Neural cell (in vitro differentiated cells): ENCODE results near the gene COL4A1. TPM values are rescaled to one million over a fixed set of nuclear protein-coding genes. Genes with fewer than 3 reads are reported as not detected.

Experiments used
- H2AFZ ChIP-seq: fragments of 200-600, 300-800 bp; sonication (generic), shearing (Covaris generic); 2 replicates; pipeline ENCODE4 v1.6.0; 2014; ENCODE audit warnings: low read depth, mild to moderate bottlenecking, antibody characterized with exemption, low read length, moderate library complexity
- H3F3A ChIP-seq: fragments of 200-600 bp; shearing (Covaris generic); 2 replicates; pipeline ENCODE4 v1.6.1; 2016; ENCODE audit warnings: mild to moderate bottlenecking, moderate library complexity, mixed read lengths, antibody characterized with exemption, low read length; ENCODE audit not compliant: insufficient read depth, poor library complexity, severe bottlenecking
- H3K27ac ChIP-seq: fragments of 200-600, 300-800 bp; sonication (generic), shearing (Covaris generic); 2 replicates; pipeline ENCODE4 v1.5.1; 2014; ENCODE audit warnings: mild to moderate bottlenecking, low read length, moderate library complexity
- H3K27me3 ChIP-seq: fragments of 300-800, 200-600 bp; sonication (generic), shearing (Covaris generic); 2 replicates; pipeline ENCODE4 v1.6.0; 2014; ENCODE audit warnings: mild to moderate bottlenecking, low read depth, low read length, moderate library complexity; ENCODE audit not compliant: insufficient read depth
- H3K36me3 ChIP-seq: fragments of 300-800, 200-600 bp; sonication (generic), shearing (Covaris generic); 2 replicates; pipeline ENCODE4 v1.5.1; 2014; ENCODE audit warnings: mild to moderate bottlenecking, antibody characterized with exemption, low read length, moderate library complexity; ENCODE audit not compliant: insufficient read depth
- H3K4me2 ChIP-seq: fragments of 300-800, 200-600 bp; sonication (generic), shearing (Covaris generic); 2 replicates; pipeline ENCODE4 v1.6.0; 2014; ENCODE audit warnings: mild to moderate bottlenecking, low read length
- H3K4me3 ChIP-seq: fragments of 300-800, 200-600 bp; sonication (generic), shearing (Covaris generic); 2 replicates; pipeline ENCODE4 v1.5.1; 2014; ENCODE audit warnings: mild to moderate bottlenecking, low read length, moderate library complexity
- H3K79me2 ChIP-seq: fragments of 200-600 bp; shearing (Covaris generic); replicated peaks from 2 replicates; pipeline ENCODE4 v1.6.0; 2014; ENCODE audit warnings: mild to moderate bottlenecking, low read length, moderate library complexity; ENCODE audit not compliant: insufficient read depth
- H3K9ac ChIP-seq: fragments of 300-800, 200-600 bp; sonication (generic), shearing (Covaris generic); 2 replicates; pipeline ENCODE4 v1.6.1; 2016; ENCODE audit warnings: mild to moderate bottlenecking, low read length, mixed read lengths
- H3K9me2 ChIP-seq: fragments of 200-600 bp; shearing (Covaris generic); 2 replicates; pipeline ENCODE4 v1.6.1; 2016; ENCODE audit warnings: mild to moderate bottlenecking, low read length, mixed read lengths; ENCODE audit not compliant: insufficient read depth
- H3K9me3 ChIP-seq: fragments of 200-600, 300-800 bp; sonication (generic), shearing (Covaris generic); 2 replicates; pipeline ENCODE4 v1.6.1; 2016; ENCODE audit warnings: mild to moderate bottlenecking, mixed run types, low read length, moderate library complexity, mixed read lengths
- H4K20me1 ChIP-seq: fragments of 200-600 bp; shearing (Covaris generic); 2 replicates; pipeline ENCODE4 v1.6.1; 2016; ENCODE audit warnings: mild to moderate bottlenecking, mixed run types; ENCODE audit not compliant: insufficient read depth
- CTCF ChIP-seq: fragments of 450-650 bp; IDR thresholded peaks from 2 replicates; pipeline ENCODE4 v1.5.1; 2014; ENCODE audit warnings: antibody characterized with exemption, mild to moderate bottlenecking, moderate library complexity; ENCODE audit not compliant: poor library complexity, severe bottlenecking
- EP300 ChIP-seq: fragments of 450-650 bp; conservative IDR thresholded peaks from 2 replicates; pipeline ENCODE4 v1.6.1; 2014; ENCODE audit warnings: antibody characterized with exemption, mild to moderate bottlenecking, moderate library complexity; ENCODE audit not compliant: poor library complexity, severe bottlenecking
- EZH2 ChIP-seq: fragments of 200-600, 300-800 bp; shearing (Covaris generic), sonication (generic); IDR thresholded peaks from 2 replicates; pipeline ENCODE4 v1.6.1; 2014; ENCODE audit warnings: antibody characterized with exemption, low read length, borderline replicate concordance, mild to moderate bottlenecking; ENCODE audit not compliant: insufficient read depth, poor library complexity, severe bottlenecking
- MXI1 ChIP-seq: fragments of 450-650 bp; conservative IDR thresholded peaks from 2 replicates; pipeline ENCODE4 v1.6.1; 2014; ENCODE audit warnings: antibody characterized with exemption, mild to moderate bottlenecking; ENCODE audit not compliant: poor library complexity, severe bottlenecking
- POLR2AphosphoS5 ChIP-seq: IDR thresholded peaks from 2 replicates; pipeline ENCODE4 v1.6.1; 2012
- RAD21 ChIP-seq: fragments of 450-650 bp; conservative IDR thresholded peaks from 2 replicates; pipeline ENCODE4 v1.6.1; 2014; ENCODE audit warnings: antibody characterized with exemption, mild to moderate bottlenecking, moderate library complexity
- REST ChIP-seq: IDR thresholded peaks from 2 replicates; pipeline ENCODE4 v1.6.1; 2012; ENCODE audit warnings: borderline replicate concordance
- SMC3 ChIP-seq: fragments of 450-650 bp; conservative IDR thresholded peaks from 2 replicates; pipeline ENCODE4 v1.6.1; 2014; ENCODE audit warnings: antibody characterized with exemption, mild to moderate bottlenecking, moderate library complexity; ENCODE audit not compliant: poor library complexity
- TAF1 ChIP-seq: IDR thresholded peaks from 2 replicates; pipeline ENCODE4 v1.6.1; 2012; ENCODE audit warnings: low read depth
- polyA plus RNA-seq: library from polyadenylated mRNA; depleted of rRNA; stranded (reverse); fragments of >200 nt; gene quantifications from 2 replicates; pipeline ENCODE4 v1.2.3, GENCODE V29; 2014

Gene COL4A1
- polyA plus RNA-seq, 1 donor from 2014 or later: 13.1 TPM

- Histone ChIP-seq H3K27ac (no peak overlapping the region), H3F3A (no peaks in the 10 kb centered on the region), H3K27me3 (no peaks in the 10 kb centered on the region), H4K20me1 (no peaks in the 10 kb centered on the region), H3K4me3 (no peak overlapping the region), H3K9me2 (no peaks in the 10 kb centered on the region), H3K4me2 (no peak overlapping the region), H2AFZ (no peak overlapping the region), H3K9me3 (peaks cover 5% of the 10 kb centered on the region), H3K36me3 (peaks cover 18% of the 10 kb centered on the region), H3K9ac (no peak overlapping the region), H3K79me2 (no peaks in the 10 kb centered on the region)
- TF ChIP-seq RAD21 (no peak), REST (no peak), EP300 (no peak), SMC3 (no peak), EZH2 (no peak)
These were observed 137.7 kb downstream of the COL4A1 start for GRCh38 chr13:110168999-110169933.

- no peaks in the 10 kb centered on the region for H3K9me3 ChIP-seq
- no peaks in the 10 kb centered on the region for H3F3A ChIP-seq
- no peak for TF ChIP-seq POLR2AphosphoS5
- no peak for TF ChIP-seq SMC3
- TF ChIP-seq RAD21: no peak
- TF ChIP-seq EZH2: no peak
- TF ChIP-seq TAF1: no peak
- TF ChIP-seq REST: no peak
- TF ChIP-seq CTCF: no peak
- no peak for TF ChIP-seq EP300
- no peak for TF ChIP-seq MXI1
- no peak overlapping the region for H3K27ac ChIP-seq
- H3K27me3 ChIP-seq: no peaks in the 10 kb centered on the region
- no peak overlapping the region for H2AFZ ChIP-seq
- H3K9ac ChIP-seq: no peak overlapping the region
- H3K79me2 ChIP-seq: no peaks in the 10 kb centered on the region
- H3K9me2 ChIP-seq: no peaks in the 10 kb centered on the region
- no peaks in the 10 kb centered on the region for H3K36me3 ChIP-seq
- H3K4me2 ChIP-seq: no peak overlapping the region
- H3K4me3 ChIP-seq: no peak overlapping the region
- no peaks in the 10 kb centered on the region for H4K20me1 ChIP-seq
These were observed 140.4 kb downstream of the COL4A1 start for GRCh38 chr13:110166598-110166997.
